ENCODE data around the gene HOXC9.
A peak's percentile ranks its signal among the peaks of the same experiment; 100 is the strongest.

Gene HOXC9

GRCh38 chr12:54044425-54045103 is 44.6 kb downstream of the HOXC9 start:
- DNase-seq (ENCODE audit: low read depth, low spot score): no peak
- TF ChIP-seq CTCF (IDR thresholded peaks at IDR 0.05; ENCODE audit: low read depth, low read length): no peak
- in situ Hi-C loops (cut with HindIII; ENCODE audit: low sequenced_read_pairs): no loop called here

GRCh38 chr12:54045401-54045800 is 45.4 kb downstream of the HOXC9 start:
- in situ Hi-C loops (cut with HindIII; ENCODE audit: low sequenced_read_pairs): no loop called here
- TF ChIP-seq CTCF (IDR thresholded peaks at IDR 0.05; ENCODE audit: low read depth, low read length): no peak
- DNase-seq (ENCODE audit: low read depth, low spot score): no peak
- H3K4me3 ChIP-seq (ENCODE audit: low read depth, low read length): no peak overlapping the region

More at GRCh38 chr12:54044425-54045103, 44.6 kb downstream of the HOXC9 start:
- H3K4me3 ChIP-seq (ENCODE audit: low read depth, low read length): no peak overlapping the region

DNA sequence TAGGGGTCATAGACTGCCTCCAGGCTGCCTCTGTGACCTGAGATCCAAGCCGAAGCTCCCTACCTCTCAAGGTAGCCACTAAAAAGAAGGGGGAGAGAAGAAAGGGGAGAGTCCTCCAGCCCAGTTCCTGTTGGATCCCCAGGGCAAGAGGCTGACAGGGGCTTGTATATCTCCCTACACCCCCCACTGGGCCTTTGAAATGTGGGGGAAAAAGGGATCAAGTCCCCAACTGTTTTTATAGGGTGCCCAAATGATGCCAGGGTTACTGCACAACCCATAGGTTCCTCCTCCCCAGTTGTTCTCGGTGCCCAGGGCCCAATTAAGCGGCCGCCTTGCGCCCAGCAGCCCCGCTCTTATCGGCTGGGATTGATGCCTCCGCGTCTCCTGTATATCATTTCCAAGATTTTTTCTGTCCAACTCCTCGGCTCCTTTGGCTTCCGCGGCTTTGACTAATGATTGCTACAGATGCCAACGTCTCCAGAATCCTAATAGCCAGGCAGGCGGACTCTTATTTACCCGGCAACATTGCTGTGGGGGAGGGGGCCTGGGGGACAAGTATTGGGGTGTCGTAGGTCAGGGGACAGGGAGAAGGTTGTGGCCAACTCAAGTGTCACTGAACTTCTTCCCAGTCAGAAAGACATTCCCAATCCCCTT is 46.0 kb downstream of the HOXC9 start:
- no peak for TF ChIP-seq CTCF (IDR thresholded peaks at IDR 0.05; ENCODE audit: low read depth, low read length)
- peak overlapping the region; percentile 30 for H3K4me3 ChIP-seq (ENCODE audit: low read depth, low read length)
- in situ Hi-C loops (cut with HindIII; ENCODE audit: low sequenced_read_pairs): no loop called here
- DNase-seq (ENCODE audit: low read depth, low spot score): no peak

GRCh38 chr12:54046809-54047159 is 46.8 kb downstream of the HOXC9 start:
- in situ Hi-C loops (cut with HindIII; ENCODE audit: low sequenced_read_pairs): no loop called here
- H3K4me3 ChIP-seq (ENCODE audit: low read depth, low read length): peak overlapping the region; percentile 30
- no peak for DNase-seq (ENCODE audit: low read depth, low spot score)
- no peak for TF ChIP-seq CTCF (IDR thresholded peaks at IDR 0.05; ENCODE audit: low read depth, low read length)

DNA sequence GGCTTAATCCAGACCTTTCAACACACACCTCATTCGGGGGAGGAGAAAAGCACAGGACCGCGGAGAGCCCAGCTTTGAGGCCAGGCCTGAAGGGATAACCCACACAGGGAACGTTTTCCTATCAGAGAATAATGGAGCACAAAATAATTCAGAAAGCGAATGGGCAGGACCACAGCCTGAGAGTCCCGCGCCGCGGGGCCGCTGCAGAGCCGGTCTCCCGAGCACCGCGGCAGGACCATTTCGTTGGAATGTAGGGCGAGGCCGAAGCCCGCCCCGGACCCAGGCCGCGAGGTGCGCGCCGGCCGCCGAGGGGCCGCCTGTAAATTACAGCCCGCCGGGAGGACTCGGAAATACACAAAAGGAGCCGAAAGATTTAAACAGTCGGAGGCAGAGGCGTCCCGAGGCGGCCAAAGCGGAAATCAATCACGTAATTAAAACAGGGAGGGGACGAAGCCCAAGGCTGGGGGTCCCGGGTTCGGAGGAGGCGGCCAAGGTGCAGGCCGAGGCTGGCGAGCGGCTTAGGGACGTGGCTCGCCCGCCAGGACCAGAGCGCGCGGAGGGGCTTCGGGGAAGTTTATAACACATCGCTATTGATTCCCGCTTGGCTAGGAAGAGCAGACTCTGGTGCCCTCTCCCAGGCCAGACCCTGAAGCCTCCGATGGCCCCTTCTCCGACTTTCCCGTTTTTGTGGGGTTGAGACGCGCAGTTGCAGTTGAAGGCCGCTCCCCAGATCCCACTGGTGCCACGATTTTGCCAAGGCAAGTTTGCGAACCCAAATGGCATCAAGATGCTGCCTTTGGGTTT is 47.4 kb downstream of the HOXC9 start:
- in situ Hi-C loops (cut with HindIII; ENCODE audit: low sequenced_read_pairs): no loop called here
- TF ChIP-seq CTCF (IDR thresholded peaks at IDR 0.05; ENCODE audit: low read depth, low read length): no peak
- no peak for DNase-seq (ENCODE audit: low read depth, low spot score)
- peak overlapping the region; percentile 30 for H3K4me3 ChIP-seq (ENCODE audit: low read depth, low read length)

DNA sequence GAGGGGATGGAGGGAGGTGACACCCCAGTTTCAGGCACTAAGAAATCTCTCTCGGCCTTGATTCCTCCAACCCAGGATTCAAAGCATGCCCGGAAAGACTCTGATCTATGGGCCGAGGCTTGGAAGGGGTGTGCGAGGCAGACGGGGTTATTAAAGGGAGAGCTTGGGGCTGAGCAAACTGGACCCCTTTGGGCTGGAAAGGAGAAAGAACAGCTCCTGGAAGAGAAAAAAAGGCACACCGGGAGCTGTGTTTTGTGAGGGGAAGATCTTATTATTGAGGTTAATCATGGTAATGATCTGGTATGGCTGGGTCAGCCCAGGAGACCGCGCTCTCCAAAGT is 48.0 kb downstream of the HOXC9 start:
- in situ Hi-C loops (cut with HindIII; ENCODE audit: low sequenced_read_pairs): no loop called here
- no peak for TF ChIP-seq CTCF (IDR thresholded peaks at IDR 0.05; ENCODE audit: low read depth, low read length)
- H3K4me3 ChIP-seq (ENCODE audit: low read depth, low read length): peak overlapping the region; percentile 30
- no peak for DNase-seq (ENCODE audit: low read depth, low spot score)
